HCT116 (cell line): ENCODE data around the gene ARHGAP10. TPM values are rescaled to one million over a fixed set of nuclear protein-coding genes. Genes with fewer than 3 reads are reported as not detected.

Experiments
- ATAC-seq: fragments of 200-7000 bp; cut with Tn5 transposase; 2 replicates; pipeline ENCODE4 v1.9.1; 2020; ENCODE audit warnings: mild to moderate bottlenecking, moderate library complexity
- BruUV-seq: library from RNA; stranded (reverse); fragments of 400-500 nt; replicated peaks from 2 replicates; lab custom pipeline; 2021; lab: Mats Ljungman, UMichigan
- CTCF ChIA-PET: fragments of 300-600 bp; sonication (Branson Sonifier 250); formaldehyde crosslinking; loops from one replicate; lab custom pipeline; 2021; ENCODE audit warnings: antibody characterized with exemption; lab: Charles Lee
- POLR2A ChIA-PET: fragments of 300-600, 350-600 bp; sonication (Branson Sonifier 250); formaldehyde crosslinking; loops from one replicate; lab custom pipeline; 2021; ENCODE audit warnings: antibody characterized with exemption; lab: Charles Lee
- RAD21 ChIA-PET, 2 experiments: fragments of 300-600 bp; sonication (Branson Sonifier 250); formaldehyde crosslinking; loops; one replicate each; lab custom pipeline; 2023; ENCODE audit warnings: low total read pairs in 2 of 2; ENCODE audit not compliant: uncharacterized antibody in 2 of 2, unreplicated experiment in 2 of 2, low non-redundant PET in 1 of 2; lab: Charles Lee
- DNase-seq: peaks from one replicate; pipeline ENCODE4 v3.0.0-alpha.2; 2010; ENCODE audit warnings: low read depth, low spot score
- H2AFZ ChIP-seq: fragments of 200-600 bp; shearing (Covaris generic), sonication (generic); 2 replicates; pipeline ENCODE4 v1.6.1; 2017; ENCODE audit warnings: low read depth, mixed run types, mixed read lengths, antibody characterized with exemption, low read length; ENCODE audit not compliant: poor library complexity, severe bottlenecking
- H3K27ac ChIP-seq: 2 replicates; pipeline ENCODE4 v1.5.1; 2012; ENCODE audit warnings: low read depth, low read length
- H3K27me3 ChIP-seq: fragments of 200-600 bp; sonication (generic); 2 replicates; pipeline ENCODE4 v1.6.1; 2016; ENCODE audit warnings: mixed run types, low read length, mixed read lengths; ENCODE audit not compliant: insufficient read depth
- H3K36me3 ChIP-seq, 2 experiments: fragments of 200-500 bp in 1 of 2; fragments of 200-600 bp in 1 of 2; sonication (Bioruptor generic) in 1 of 2; sonication (generic) in 1 of 2; 2 replicates each; pipeline versions ENCODE4 v1.5.1 to v1.6.1; 2014 to 2016; ENCODE audit warnings: low read length in 2 of 2, inconsistent platforms in 1 of 2, mixed read lengths in 1 of 2, mixed run types in 1 of 2; ENCODE audit not compliant: insufficient read depth in 2 of 2, control insufficient read depth in 1 of 2
- H3K4me1 ChIP-seq, 2 experiments: fragments of 200-600 bp in 1 of 2; sonication (generic) in 1 of 2; 2 replicates each; pipeline versions ENCODE4 v1.5.1 to v1.6.1; 2012 to 2017; ENCODE audit warnings: low read length in 2 of 2, inconsistent platforms in 1 of 2, mild to moderate bottlenecking in 1 of 2, mixed read lengths in 1 of 2, mixed run types in 1 of 2, moderate library complexity in 1 of 2; ENCODE audit not compliant: insufficient read depth in 2 of 2, control insufficient read depth in 1 of 2
- H3K4me2 ChIP-seq: fragments of 200-600 bp; sonication (generic); 2 replicates; pipeline ENCODE4 v1.6.1; 2017; ENCODE audit warnings: mixed run types, low read length, mixed read lengths
- H3K4me3 ChIP-seq, 2 experiments: fragments of 200-600 bp in 1 of 2; sonication (generic) in 1 of 2; replicated peaks in 1 of 2; 2 replicates each; pipeline ENCODE4 v1.5.1; 2011 to 2016; ENCODE audit warnings: low read length in 2 of 2, control low read depth in 1 of 2, low read depth in 1 of 2, mild to moderate bottlenecking in 1 of 2, mixed read lengths in 1 of 2, mixed run types in 1 of 2
- H3K79me2 ChIP-seq: fragments of 200-600 bp; sonication (generic); 2 replicates; pipeline ENCODE4 v1.6.1; 2017; ENCODE audit warnings: mild to moderate bottlenecking, mixed run types, low read length, moderate library complexity, mixed read lengths; ENCODE audit not compliant: insufficient read depth
- H3K9ac ChIP-seq: fragments of 200-600 bp; sonication (generic); 2 replicates; pipeline ENCODE4 v1.6.1; 2016; ENCODE audit warnings: low read length, mixed read lengths
- H3K9me2 ChIP-seq: fragments of 200-600 bp; sonication (generic), shearing (Covaris generic); 2 replicates; pipeline ENCODE4 v1.6.1; 2017; ENCODE audit warnings: mixed run types, mild to moderate bottlenecking, moderate library complexity; ENCODE audit not compliant: insufficient read depth
- H3K9me3 ChIP-seq, 2 experiments: fragments of 200-500 bp in 1 of 2; fragments of 200-600 bp in 1 of 2; sonication (Bioruptor generic) in 1 of 2; sonication (generic) in 1 of 2; 2 replicates each; pipeline ENCODE4 v1.6.1; 2014 to 2017; ENCODE audit warnings: low read length in 2 of 2, mixed read lengths in 2 of 2, inconsistent platforms in 1 of 2, low read depth in 1 of 2, mild to moderate bottlenecking in 1 of 2, mixed run types in 1 of 2, moderate library complexity in 1 of 2; ENCODE audit not compliant: control insufficient read depth in 1 of 2, insufficient read depth in 1 of 2
- H4K20me1 ChIP-seq: fragments of 200-600 bp; sonication (generic), shearing (Covaris generic); 2 replicates; pipeline ENCODE4 v1.6.1; 2017; ENCODE audit warnings: mixed run types, mild to moderate bottlenecking, moderate library complexity; ENCODE audit not compliant: insufficient read depth
- CBX3 ChIP-seq: IDR thresholded peaks from 2 replicates; pipeline ENCODE4 v1.6.1; 2012; ENCODE audit warnings: low read depth
- CEBPB ChIP-seq: IDR thresholded peaks from 2 replicates; pipeline ENCODE4 v1.6.1; 2012; ENCODE audit warnings: low read depth
- EGR1 ChIP-seq: IDR thresholded peaks from 2 replicates; pipeline ENCODE4 v1.6.1; 2012; ENCODE audit warnings: low read depth
- ELF1 ChIP-seq: IDR thresholded peaks from 2 replicates; pipeline ENCODE4 v1.6.1; 2012; ENCODE audit warnings: low read depth, borderline replicate concordance
- EZH2 ChIP-seq: fragments of 200-600 bp; sonication (generic); IDR thresholded peaks from 2 replicates; pipeline ENCODE4 v1.6.1; 2017; ENCODE audit warnings: antibody characterized with exemption, mixed run types
- JUND ChIP-seq: IDR thresholded peaks from 2 replicates; pipeline ENCODE4 v1.6.1; 2012
- POLR2A ChIP-seq: IDR thresholded peaks from 2 replicates; pipeline ENCODE4 v1.7.0; 2011; ENCODE audit warnings: borderline replicate concordance; ENCODE audit not compliant: insufficient read depth, insufficient read length; ENCODE audit errors: extremely low read depth
- POLR2AphosphoS5 ChIP-seq: IDR thresholded peaks from 2 replicates; pipeline ENCODE4 v1.6.1; 2011; ENCODE audit warnings: mild to moderate bottlenecking, low read depth, low read length, moderate library complexity
- RAD21 ChIP-seq: IDR thresholded peaks from 2 replicates; pipeline ENCODE4 v1.6.1; 2012; ENCODE audit warnings: low read depth, mild to moderate bottlenecking
- TCF7L2 ChIP-seq: IDR thresholded peaks from 2 replicates; pipeline ENCODE4 v1.7.0; 2011; ENCODE audit warnings: borderline replicate concordance, inconsistent platforms; ENCODE audit not compliant: insufficient read depth, insufficient read length; ENCODE audit errors: extremely low read depth
- YY1 ChIP-seq: IDR thresholded peaks from 2 replicates; pipeline ENCODE4 v1.6.1; 2011; ENCODE audit warnings: low read length, low read depth, moderate library complexity, mild to moderate bottlenecking; ENCODE audit not compliant: insufficient replicate concordance; ENCODE audit errors: extremely low read depth
- intact Hi-C: fragments of 100-400 bp; cut with micrococcal nuclease; formaldehyde crosslinking; loops from 2 replicates; pipeline ENCODE4 v1.10.0; 2022
- total RNA-seq: library from RNA; stranded (reverse); gene quantifications from one replicate; pipeline ENCODE4 v1.2.1, GENCODE V29; 2021; ENCODE audit not compliant: unreplicated experiment
- TF ChIP-seq, protein P1 (sequence below): IDR thresholded peaks from 2 replicates; pipeline ENCODE4 v1.6.1; 2012
- TF ChIP-seq, protein P2 (sequence below): IDR thresholded peaks from 2 replicates; pipeline ENCODE4 v1.6.1; 2012
- TF ChIP-seq, protein P3 (sequence below): IDR thresholded peaks from 2 replicates; pipeline ENCODE4 v1.6.1; 2011; ENCODE audit warnings: mild to moderate bottlenecking, low read length, moderate library complexity; ENCODE audit not compliant: insufficient replicate concordance; ENCODE audit errors: extremely low read depth
- TF ChIP-seq, protein P4 (sequence below), 3 experiments: fragments of 200-600 bp in 1 of 3; sonication (generic) in 1 of 3; IDR thresholded peaks in 2 of 3; conservative IDR thresholded peaks in 1 of 3; 2 replicates each; pipeline ENCODE4 v1.5.1; 2012 to 2017; ENCODE audit warnings: low read depth in 2 of 3, low read length in 2 of 3, antibody characterized with exemption in 1 of 3, borderline replicate concordance in 1 of 3, control low read depth in 1 of 3, mild to moderate bottlenecking in 1 of 3, mixed read lengths in 1 of 3, mixed run types in 1 of 3, moderate library complexity in 1 of 3; ENCODE audit not compliant: insufficient read depth in 1 of 3

Gene ARHGAP10
- total RNA-seq, 1 experiment from 2014 or later = 24.7 TPM

DNA sequence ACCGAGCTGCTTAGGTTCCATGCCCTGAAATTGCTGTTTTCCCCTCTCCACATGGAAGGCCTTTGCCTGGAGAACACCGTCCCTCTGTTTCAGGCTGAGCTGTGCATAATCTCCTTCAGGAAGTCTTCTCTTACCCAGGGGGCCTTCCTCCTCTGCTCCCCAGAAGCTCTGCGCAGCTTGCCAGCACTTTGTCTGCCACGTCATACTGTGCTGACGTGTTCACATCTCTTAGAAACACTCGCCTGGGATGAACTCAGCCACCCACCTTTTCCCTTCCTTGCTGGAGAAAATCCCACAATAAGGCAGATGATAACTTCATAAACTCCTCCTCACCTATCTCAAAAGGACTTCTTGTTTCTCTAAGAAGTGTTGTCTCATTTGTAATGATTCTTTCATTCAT lies 110.7 kb downstream of the ARHGAP10 start:
- no peak overlapping the region for H3K9ac ChIP-seq
- intact Hi-C loops = no loop called here
- CTCF ChIA-PET = interaction anchor here (0.8 to 1.8 kb wide), 5 partner anchors 10 to 159 kb away, joined by 3 to 6 read pairs (median 3); partner anchors contain the start of gene PRMT9
- H3K9me3 ChIP-seq = no peaks in the 10 kb centered on the region
- TF ChIP-seq, protein P1, sequence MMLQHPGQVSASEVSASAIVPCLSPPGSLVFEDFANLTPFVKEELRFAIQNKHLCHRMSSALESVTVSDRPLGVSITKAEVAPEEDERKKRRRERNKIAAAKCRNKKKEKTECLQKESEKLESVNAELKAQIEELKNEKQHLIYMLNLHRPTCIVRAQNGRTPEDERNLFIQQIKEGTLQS = no peak
- no peak for TF ChIP-seq CBX3
- no peak for TF ChIP-seq ELF1
- ATAC-seq = no peak
- no peaks in the 10 kb centered on the region for H3K36me3 ChIP-seq
- peaks cover 7% of the 10 kb centered on the region; the same call in 1 of the 2 replicates for H4K20me1 ChIP-seq
- H3K4me1 ChIP-seq = peaks cover 0 to 8% of the 10 kb centered on the region in 2 experiments; a peak in 2 of 4 replicates
- BruUV-seq = no TSS peak
- no peak overlapping the region for H3K4me2 ChIP-seq
- no peaks in the 10 kb centered on the region for H3K27me3 ChIP-seq
- H3K4me3 ChIP-seq = no peak overlapping the region
- H2AFZ ChIP-seq = no peak overlapping the region
- DNase-seq = no peak
- 0 out of 2 replicates have a peak, but pooled peaks cover 2% of the 10 kb centered on the region for H3K79me2 ChIP-seq
- RAD21 ChIA-PET = no interaction called here
- no peak overlapping the region for H3K27ac ChIP-seq
- POLR2A ChIA-PET = no interaction called here
- no peaks in the 10 kb centered on the region for H3K9me2 ChIP-seq

DNA sequence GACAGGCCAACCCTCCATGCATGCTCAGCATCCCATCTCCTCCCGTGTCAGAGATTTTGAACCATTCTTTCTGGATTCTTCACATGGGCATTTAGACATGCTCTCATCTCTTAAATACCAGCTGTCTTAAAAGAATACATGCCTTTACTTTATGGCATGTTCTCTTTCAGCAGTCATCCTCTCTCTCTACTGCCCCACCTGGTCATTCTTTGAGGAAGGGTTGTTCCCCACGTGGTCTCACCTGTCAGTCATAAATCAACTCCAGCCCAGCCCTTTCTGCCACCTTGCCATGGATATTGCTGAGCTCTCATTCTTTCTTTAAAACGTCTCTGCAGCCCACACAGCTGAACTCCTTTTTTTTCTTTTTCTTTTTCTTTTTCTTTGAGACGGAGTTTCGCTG lies 111.3 kb downstream of the ARHGAP10 start:
- H3K9me2 ChIP-seq = no peaks in the 10 kb centered on the region
- ATAC-seq (peak; percentile 95), DNase-seq (peak; percentile 47)
- H3K9ac ChIP-seq = no peak overlapping the region
- H3K4me1 ChIP-seq = peaks cover 0 to 8% of the 10 kb centered on the region in 2 experiments; a peak in 2 of 4 replicates
- no peak overlapping the region for H3K4me2 ChIP-seq
- H3K4me3 ChIP-seq = no peak overlapping the region
- RAD21 ChIA-PET = no interaction called here
- intact Hi-C loops = no loop called here
- peaks cover 7% of the 10 kb centered on the region; the same call in 1 of the 2 replicates for H4K20me1 ChIP-seq
- H2AFZ ChIP-seq = no peak overlapping the region
- H3K27ac ChIP-seq = no peak overlapping the region
- H3K36me3 ChIP-seq = no peaks in the 10 kb centered on the region
- no peaks in the 10 kb centered on the region for H3K9me3 ChIP-seq
- POLR2A ChIA-PET = no interaction called here
- BruUV-seq = no TSS peak
- H3K27me3 ChIP-seq = no peaks in the 10 kb centered on the region
- CTCF ChIA-PET = interaction anchor here (0.7 to 1.8 kb wide), 5 partner anchors 11 to 160 kb away, joined by 3 to 6 read pairs (median 3); partner anchors contain the start of gene PRMT9
- 0 out of 2 replicates have a peak, but pooled peaks cover 2% of the 10 kb centered on the region for H3K79me2 ChIP-seq
- no peak for TF ChIP-seq EZH2
- TF ChIP-seq, protein P2, sequence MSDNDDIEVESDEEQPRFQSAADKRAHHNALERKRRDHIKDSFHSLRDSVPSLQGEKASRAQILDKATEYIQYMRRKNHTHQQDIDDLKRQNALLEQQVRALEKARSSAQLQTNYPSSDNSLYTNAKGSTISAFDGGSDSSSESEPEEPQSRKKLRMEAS = peak; percentile 74
- TF ChIP-seq EGR1 = no peak
- peak; percentile 47 for TF ChIP-seq RAD21
- no peak for TF ChIP-seq POLR2A
- TF ChIP-seq, protein P3, sequence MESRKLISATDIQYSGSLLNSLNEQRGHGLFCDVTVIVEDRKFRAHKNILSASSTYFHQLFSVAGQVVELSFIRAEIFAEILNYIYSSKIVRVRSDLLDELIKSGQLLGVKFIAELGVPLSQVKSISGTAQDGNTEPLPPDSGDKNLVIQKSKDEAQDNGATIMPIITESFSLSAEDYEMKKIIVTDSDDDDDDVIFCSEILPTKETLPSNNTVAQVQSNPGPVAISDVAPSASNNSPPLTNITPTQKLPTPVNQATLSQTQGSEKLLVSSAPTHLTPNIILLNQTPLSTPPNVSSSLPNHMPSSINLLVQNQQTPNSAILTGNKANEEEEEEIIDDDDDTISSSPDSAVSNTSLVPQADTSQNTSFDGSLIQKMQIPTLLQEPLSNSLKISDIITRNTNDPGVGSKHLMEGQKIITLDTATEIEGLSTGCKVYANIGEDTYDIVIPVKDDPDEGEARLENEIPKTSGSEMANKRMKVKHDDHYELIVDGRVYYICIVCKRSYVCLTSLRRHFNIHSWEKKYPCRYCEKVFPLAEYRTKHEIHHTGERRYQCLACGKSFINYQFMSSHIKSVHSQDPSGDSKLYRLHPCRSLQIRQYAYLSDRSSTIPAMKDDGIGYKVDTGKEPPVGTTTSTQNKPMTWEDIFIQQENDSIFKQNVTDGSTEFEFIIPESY = no peak
- no peak for TF ChIP-seq ELF1
- no peak for TF ChIP-seq CEBPB
- TF ChIP-seq TCF7L2 = no peak
- TF ChIP-seq YY1 = no peak
- no peak for TF ChIP-seq JUND
- TF ChIP-seq, protein P4, sequence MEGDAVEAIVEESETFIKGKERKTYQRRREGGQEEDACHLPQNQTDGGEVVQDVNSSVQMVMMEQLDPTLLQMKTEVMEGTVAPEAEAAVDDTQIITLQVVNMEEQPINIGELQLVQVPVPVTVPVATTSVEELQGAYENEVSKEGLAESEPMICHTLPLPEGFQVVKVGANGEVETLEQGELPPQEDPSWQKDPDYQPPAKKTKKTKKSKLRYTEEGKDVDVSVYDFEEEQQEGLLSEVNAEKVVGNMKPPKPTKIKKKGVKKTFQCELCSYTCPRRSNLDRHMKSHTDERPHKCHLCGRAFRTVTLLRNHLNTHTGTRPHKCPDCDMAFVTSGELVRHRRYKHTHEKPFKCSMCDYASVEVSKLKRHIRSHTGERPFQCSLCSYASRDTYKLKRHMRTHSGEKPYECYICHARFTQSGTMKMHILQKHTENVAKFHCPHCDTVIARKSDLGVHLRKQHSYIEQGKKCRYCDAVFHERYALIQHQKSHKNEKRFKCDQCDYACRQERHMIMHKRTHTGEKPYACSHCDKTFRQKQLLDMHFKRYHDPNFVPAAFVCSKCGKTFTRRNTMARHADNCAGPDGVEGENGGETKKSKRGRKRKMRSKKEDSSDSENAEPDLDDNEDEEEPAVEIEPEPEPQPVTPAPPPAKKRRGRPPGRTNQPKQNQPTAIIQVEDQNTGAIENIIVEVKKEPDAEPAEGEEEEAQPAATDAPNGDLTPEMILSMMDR (IDR thresholded peaks at IDR 0.05 in 2 of 3, conservative IDR thresholded peaks at IDR 0.05 in 1 of 3; ENCODE audit: borderline replicate concordance in 1 of 3, insufficient read depth in 1 of 3, low read depth in 2 of 3, low read length in 2 of 3) = peak; percentile 14 to 57 (median 50); a peak in 5 of 6 replicates
- TF ChIP-seq, protein P1 = no peak
- 0 out of 2 replicates have a peak, but pooled peaks have one; percentile 40 for TF ChIP-seq CBX3
- TF ChIP-seq POLR2AphosphoS5 = no peak
